ENCODE results near the gene THSD4.
A peak's percentile ranks its signal among the peaks of the same experiment; 100 is the strongest.

THSD4 gene

GRCh38 chr15:71747128-71748083, 632.1 kb downstream of the THSD4 start:
- H3K4ac ChIP-seq (ENCODE audit: low read depth in 1 of 2, low read length in 2 of 2): peak overlapping the region in 1 of 2 experiments; percentile 81
- no peak overlapping the region for H3K9ac ChIP-seq (ENCODE audit: low read length)
- no peaks in the 10 kb centered on the region for H3K9me3 ChIP-seq (ENCODE audit: control insufficient read depth, low read length)
- peak overlapping the region; percentile 71 for H2AK5ac ChIP-seq (ENCODE audit: low read length, severe bottlenecking)
- peak overlapping the region; percentile 51 for H3K4me2 ChIP-seq (ENCODE audit: low read length, poor library complexity, severe bottlenecking)
- H3K18ac ChIP-seq (ENCODE audit: low read depth in 1 of 2, low read length in 2 of 2): peak overlapping the region in 1 of 2 experiments; percentile 40
- peaks cover 43% of the 10 kb centered on the region for H3K4me1 ChIP-seq (ENCODE audit: control insufficient read depth, insufficient read depth, low read depth, low read length)
- H2BK15ac ChIP-seq (ENCODE audit: low read depth, poor library complexity, severe bottlenecking): peak overlapping the region; percentile 9
- peak overlapping the region; percentile 43 to 72 for H2BK12ac ChIP-seq (ENCODE audit: low read length in 2 of 2)
- no peak overlapping the region for H2AFZ ChIP-seq (ENCODE audit: low read depth, low read length)
- no peak overlapping the region for H4K8ac ChIP-seq (ENCODE audit: low read length)
- DNase-seq: peak; percentile 92
- peak overlapping the region; percentile 1 for H2BK120ac ChIP-seq (ENCODE audit: low read depth, low read length)
- H2BK5ac ChIP-seq (ENCODE audit: low read depth, low read length, poor library complexity, severe bottlenecking): peak overlapping the region; percentile 95
- H3K4me3 ChIP-seq (ENCODE audit: insufficient read depth in 1 of 2, low read depth in 1 of 2, low read length in 2 of 2): no peak overlapping the region
- H3K79me1 ChIP-seq (replicated peaks; ENCODE audit: low read length, poor library complexity, severe bottlenecking): peaks cover 10% of the 10 kb centered on the region
- peak overlapping the region in 1 of 2 experiments; percentile 51 for H3K14ac ChIP-seq (ENCODE audit: low read length in 2 of 2)
- WGBS: 20% methylated on average over 11 of the region's 12 CpGs
- peak overlapping the region; percentile 99 for H3K27ac ChIP-seq (ENCODE audit: low read length, poor library complexity, severe bottlenecking)
- H3K27me3 ChIP-seq (ENCODE audit: control insufficient read depth in 1 of 2, insufficient read depth in 1 of 2, low read length in 2 of 2): peaks cover 0 to 11% of the 10 kb centered on the region in 2 experiments
- H3K23ac ChIP-seq (ENCODE audit: low read length in 2 of 2): no peak overlapping the region
- H4K91ac ChIP-seq (ENCODE audit: low read length): peak overlapping the region; percentile 11
- peaks cover 3 to 6% of the 10 kb centered on the region in 2 experiments for H3K36me3 ChIP-seq (ENCODE audit: control insufficient read depth in 1 of 2, insufficient read depth in 2 of 2, low read depth in 1 of 2, low read length in 2 of 2)

DNA sequence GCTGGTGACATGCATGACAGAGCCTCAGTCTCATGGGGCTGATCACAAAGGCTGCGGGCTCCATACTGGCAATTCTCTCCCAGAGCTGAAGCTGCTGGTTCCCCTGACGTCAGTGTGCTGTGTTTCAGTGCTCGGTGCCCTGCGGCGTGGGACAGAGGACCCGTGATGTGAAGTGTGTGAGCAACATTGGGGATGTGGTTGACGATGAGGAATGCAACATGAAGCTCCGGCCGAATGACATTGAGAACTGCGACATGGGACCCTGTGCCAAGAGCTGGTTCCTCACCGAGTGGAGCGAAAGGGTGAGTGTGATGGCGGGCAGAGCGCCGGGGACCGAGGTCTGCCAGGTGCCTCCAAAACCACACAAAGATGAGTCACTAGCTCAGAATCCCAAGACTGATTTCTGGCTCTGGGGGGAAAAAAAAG, 633.0 kb downstream of the THSD4 start:
- Histone ChIP-seq H3K4me1 (ENCODE audit: control insufficient read depth, insufficient read depth, low read depth, low read length) (peaks cover 42% of the 10 kb centered on the region), H3K18ac (ENCODE audit: low read depth in 1 of 2, low read length in 2 of 2) (peak overlapping the region; percentile 16 to 81), H3K4me2 (ENCODE audit: low read length, poor library complexity, severe bottlenecking) (peak overlapping the region; percentile 51), H2BK5ac (ENCODE audit: low read depth, low read length, poor library complexity, severe bottlenecking) (peak overlapping the region; percentile 95), H2BK120ac (ENCODE audit: low read depth, low read length) (no peak overlapping the region), H2BK12ac (ENCODE audit: low read length in 2 of 2) (peak overlapping the region; percentile 91 to 96), H3K79me1 (replicated peaks; ENCODE audit: low read length, poor library complexity, severe bottlenecking) (peaks cover 10% of the 10 kb centered on the region), H3K36me3 (ENCODE audit: control insufficient read depth in 1 of 2, insufficient read depth in 2 of 2, low read depth in 1 of 2, low read length in 2 of 2) (peaks cover 3 to 6% of the 10 kb centered on the region in 2 experiments), H4K91ac (ENCODE audit: low read length) (peak overlapping the region; percentile 87), H2AK5ac (ENCODE audit: low read length, severe bottlenecking) (peak overlapping the region; percentile 71), H3K23ac (ENCODE audit: low read length in 2 of 2) (no peak overlapping the region), H3K4me3 (ENCODE audit: insufficient read depth in 1 of 2, low read depth in 1 of 2, low read length in 2 of 2) (peak overlapping the region in 1 of 2 experiments; percentile 26), H4K8ac (ENCODE audit: low read length) (peak overlapping the region; percentile 36), H2BK15ac (ENCODE audit: low read depth, poor library complexity, severe bottlenecking) (no peak overlapping the region), H3K27me3 (ENCODE audit: control insufficient read depth in 1 of 2, insufficient read depth in 1 of 2, low read length in 2 of 2) (peaks cover 0 to 11% of the 10 kb centered on the region in 2 experiments), H3K27ac (ENCODE audit: low read length, poor library complexity, severe bottlenecking) (peak overlapping the region; percentile 99), H3K9ac (ENCODE audit: low read length) (no peak overlapping the region), H3K14ac (ENCODE audit: low read length in 2 of 2) (peak overlapping the region in 1 of 2 experiments; percentile 53), H3K4ac (ENCODE audit: low read depth in 1 of 2, low read length in 2 of 2) (peak overlapping the region; percentile 20 to 81), H3K9me3 (ENCODE audit: control insufficient read depth, low read length) (no peaks in the 10 kb centered on the region), H2AFZ (ENCODE audit: low read depth, low read length) (no peak overlapping the region)
- WGBS: 55% methylated on average over 13 of the region's 16 CpGs
- DNase-seq: peak; percentile 62

GRCh38 chr15:71749500-71749899, 634.2 kb downstream of the THSD4 start:
- Histone ChIP-seq H3K14ac (ENCODE audit: low read length in 2 of 2) (no peak overlapping the region), H3K9me3 (ENCODE audit: control insufficient read depth, low read length) (no peaks in the 10 kb centered on the region), H3K4me3 (ENCODE audit: insufficient read depth in 1 of 2, low read depth in 1 of 2, low read length in 2 of 2) (no peak overlapping the region), H3K27ac (ENCODE audit: low read length, poor library complexity, severe bottlenecking) (peak overlapping the region; percentile 99), H3K36me3 (ENCODE audit: control insufficient read depth in 1 of 2, insufficient read depth in 2 of 2, low read depth in 1 of 2, low read length in 2 of 2) (peaks cover 3 to 6% of the 10 kb centered on the region in 2 experiments), H2BK120ac (ENCODE audit: low read depth, low read length) (no peak overlapping the region), H2BK12ac (ENCODE audit: low read length in 2 of 2) (no peak overlapping the region), H2AK5ac (ENCODE audit: low read length, severe bottlenecking) (peak overlapping the region; percentile 99), H2AFZ (ENCODE audit: low read depth, low read length) (no peak overlapping the region), H2BK15ac (ENCODE audit: low read depth, poor library complexity, severe bottlenecking) (no peak overlapping the region), H3K9ac (ENCODE audit: low read length) (no peak overlapping the region), H3K4me1 (ENCODE audit: control insufficient read depth, insufficient read depth, low read depth, low read length) (peaks cover 44% of the 10 kb centered on the region), H3K18ac (ENCODE audit: low read depth in 1 of 2, low read length in 2 of 2) (no peak overlapping the region), H4K91ac (ENCODE audit: low read length) (no peak overlapping the region), H3K79me1 (replicated peaks; ENCODE audit: low read length, poor library complexity, severe bottlenecking) (peaks cover 10% of the 10 kb centered on the region), H4K8ac (ENCODE audit: low read length) (no peak overlapping the region), H3K23ac (ENCODE audit: low read length in 2 of 2) (no peak overlapping the region), H2BK5ac (ENCODE audit: low read depth, low read length, poor library complexity, severe bottlenecking) (no peak overlapping the region), H3K27me3 (ENCODE audit: control insufficient read depth in 1 of 2, insufficient read depth in 1 of 2, low read length in 2 of 2) (peaks cover 0 to 7% of the 10 kb centered on the region in 2 experiments), H3K4me2 (ENCODE audit: low read length, poor library complexity, severe bottlenecking) (no peak overlapping the region), H3K4ac (ENCODE audit: low read depth in 1 of 2, low read length in 2 of 2) (no peak overlapping the region)
- no peak for DNase-seq
- over 99% methylated on average over 10 of the region's 14 CpGs for WGBS

- 77% methylated on average over 2 of the region's 4 CpGs for WGBS
Observed at GRCh38 chr15:71752128-71752527, 636.9 kb downstream of the THSD4 start.

More at GRCh38 chr15:71752128-71752527, 636.9 kb downstream of the THSD4 start:
- H3K4ac ChIP-seq (ENCODE audit: low read depth in 1 of 2, low read length in 2 of 2): no peak overlapping the region
- H3K9me3 ChIP-seq (ENCODE audit: control insufficient read depth, low read length): no peaks in the 10 kb centered on the region
- no peak for DNase-seq
- no peak overlapping the region for H3K4me2 ChIP-seq (ENCODE audit: low read length, poor library complexity, severe bottlenecking)
- no peak overlapping the region for H3K14ac ChIP-seq (ENCODE audit: low read length in 2 of 2)
- peak overlapping the region; percentile 90 for H3K27ac ChIP-seq (ENCODE audit: low read length, poor library complexity, severe bottlenecking)
- H2AFZ ChIP-seq (ENCODE audit: low read depth, low read length): no peak overlapping the region
- H4K8ac ChIP-seq (ENCODE audit: low read length): no peak overlapping the region
- no peak overlapping the region for H2BK120ac ChIP-seq (ENCODE audit: low read depth, low read length)
- no peaks in the 10 kb centered on the region for H3K27me3 ChIP-seq (ENCODE audit: control insufficient read depth in 1 of 2, insufficient read depth in 1 of 2, low read length in 2 of 2)
- no peak overlapping the region for H3K4me3 ChIP-seq (ENCODE audit: insufficient read depth in 1 of 2, low read depth in 1 of 2, low read length in 2 of 2)
- H3K36me3 ChIP-seq (ENCODE audit: control insufficient read depth in 1 of 2, insufficient read depth in 2 of 2, low read depth in 1 of 2, low read length in 2 of 2): peaks cover 3 to 6% of the 10 kb centered on the region in 2 experiments
- peak overlapping the region; percentile 55 for H3K9ac ChIP-seq (ENCODE audit: low read length)
- no peak overlapping the region for H2BK12ac ChIP-seq (ENCODE audit: low read length in 2 of 2)
- no peak overlapping the region for H2AK5ac ChIP-seq (ENCODE audit: low read length, severe bottlenecking)
- H2BK5ac ChIP-seq (ENCODE audit: low read depth, low read length, poor library complexity, severe bottlenecking): peak overlapping the region; percentile 75
- no peak overlapping the region for H2BK15ac ChIP-seq (ENCODE audit: low read depth, poor library complexity, severe bottlenecking)
- H3K23ac ChIP-seq (ENCODE audit: low read length in 2 of 2): no peak overlapping the region
- H4K91ac ChIP-seq (ENCODE audit: low read length): no peak overlapping the region
- peaks cover 21% of the 10 kb centered on the region for H3K79me1 ChIP-seq (replicated peaks; ENCODE audit: low read length, poor library complexity, severe bottlenecking)
- no peak overlapping the region for H3K18ac ChIP-seq (ENCODE audit: low read depth in 1 of 2, low read length in 2 of 2)
- peaks cover 27% of the 10 kb centered on the region for H3K4me1 ChIP-seq (ENCODE audit: control insufficient read depth, insufficient read depth, low read depth, low read length)
